HG03457 (cell line): Measurements from ENCODE around the gene SUSD3.
"Not testable (repeated sequence)": the region's sequence is repeated elsewhere in the genome, so short reads cannot be mapped to it uniquely, and the experiment has no call there.

Experiments used
- ATAC-seq: cut with Tn5 transposase; IDR thresholded peaks from one replicate; pipeline ENCODE4 v1.9.1; 2021; ENCODE audit warnings: moderate number of reproducible peaks; ENCODE audit not compliant: unreplicated experiment

SUSD3 gene

GRCh38 chr9:93058355-93059010, at the start of gene SUSD3:
Gene SUSD3, plus strand, starts transcription at chr9:93058701. Its CDS starts 42 bp downstream, at chr9:93058743.
- ATAC-seq = peak; percentile 42

- no peak for ATAC-seq
These were observed 49.0 kb upstream of the SUSD3 start for GRCh38 chr9:93009337-93010015.

- ATAC-seq = no peak
These were observed 48.4 kb upstream of the SUSD3 start for GRCh38 chr9:93010056-93010455.

GRCh38 chr9:93010704-93011103, 47.8 kb upstream of the SUSD3 start:
- ATAC-seq = no peak

GRCh38 chr9:93011114-93011513, 47.4 kb upstream of the SUSD3 start:
- ATAC-seq = no peak

GRCh38 chr9:93012963-93013855, 45.3 kb upstream of the SUSD3 start:
- no peak for ATAC-seq

GRCh38 chr9:93013856-93014582, 44.5 kb upstream of the SUSD3 start:
- no peak for ATAC-seq

GRCh38 chr9:93015190-93015589, 43.3 kb upstream of the SUSD3 start:
- ATAC-seq = not testable (repeated sequence)

- no peak for ATAC-seq
These were observed 40.9 kb upstream of the SUSD3 start for GRCh38 chr9:93017621-93018020.

GRCh38 chr9:93020151-93020550, 38.4 kb upstream of the SUSD3 start:
- ATAC-seq = no peak

GRCh38 chr9:93020771-93021670, 37.5 kb upstream of the SUSD3 start:
- no peak for ATAC-seq

GRCh38 chr9:93022066-93022465, 36.4 kb upstream of the SUSD3 start:
- ATAC-seq = no peak

- no peak for ATAC-seq
These were observed 35.6 kb upstream of the SUSD3 start for GRCh38 chr9:93022721-93023520.

- no peak for ATAC-seq
These were observed 35.0 kb upstream of the SUSD3 start for GRCh38 chr9:93023521-93023815.

GRCh38 chr9:93024646-93024910, 33.9 kb upstream of the SUSD3 start:
- ATAC-seq = no peak

- ATAC-seq = no peak
These were observed 33.4 kb upstream of the SUSD3 start for GRCh38 chr9:93024986-93025630.

- no peak for ATAC-seq
These were observed 32.8 kb upstream of the SUSD3 start for GRCh38 chr9:93025736-93026135.

GRCh38 chr9:93026640-93027039, 31.9 kb upstream of the SUSD3 start:
- no peak for ATAC-seq

- ATAC-seq = no peak
These were observed 30.8 kb upstream of the SUSD3 start for GRCh38 chr9:93027750-93028149.
